Measurements from ENCODE around the gene EPHX1. TPM values are rescaled to one million over a fixed set of nuclear protein-coding genes. Genes with fewer than 3 reads are reported as not detected.

The EPHX1 gene
- total and polyA plus RNA-seq, 2 of the 8 experiments (the other 6 are each of a cell fraction or from before 2014, with no cell fraction given): 45.3 to 79.1 TPM

- H3K79me2 ChIP-seq (ENCODE audit: control insufficient read depth in 1 of 2, insufficient read depth in 2 of 2, low read length in 2 of 2): peaks cover 30 to 68% of the 10 kb centered on the region in 2 experiments
- H3K9ac ChIP-seq (replicated peaks in 1 of 4; ENCODE audit: extremely low read depth in 1 of 4, low read depth in 3 of 4, low read length in 3 of 4): no peak overlapping the region
- peaks cover 0 to 5% (median 3%) of the 10 kb centered on the region in 4 experiments; a peak in 5 of 7 replicates for H3K4me1 ChIP-seq (replicated peaks in 1 of 4; ENCODE audit: control insufficient read depth in 3 of 4, insufficient read depth in 4 of 4, low read length in 3 of 4)
- ChIA-PET CTCF (ENCODE audit: partially characterized antibody) (interaction anchor here (1.1 to 6.1 kb wide), 5 partner anchors 13 to 299 kb away, joined by 3 to 50 read pairs (median 17); partner anchors contain the start of gene EPHX1), POLR2A (ENCODE audit: partially characterized antibody) (interaction anchor here (0.7 to 10.3 kb wide), 14 partner anchors 10 to 300 kb away, joined by 3 to 166 read pairs (median 5); partner anchors contain the start of genes EPHX1 and SDE2)
- peaks cover 2 to 29% (median 9%) of the 10 kb centered on the region in 4 experiments for H3K36me3 ChIP-seq (ENCODE audit: control insufficient read depth in 2 of 4, insufficient read depth in 4 of 4, low read length in 3 of 4)
- H3K4me3 ChIP-seq (ENCODE audit: extremely low read depth in 1 of 4, insufficient read depth in 2 of 4, low read depth in 3 of 4, low read length in 4 of 4): peak overlapping the region in 1 of 4 experiments; percentile 93; a peak in 2 of 8 replicates
- WGBS, 2 experiments (ENCODE audit: extremely low coverage in 1 of 2, insufficient coverage in 1 of 2, insufficient read length in 1 of 2, insufficient replicate concordance in 2 of 2, low coverage in 1 of 2, low lambda C conversion rate in 2 of 2, missing lambda C conversion rate in 1 of 2): 87% methylated on average over 5 of the region's 5 CpGs; no CpG with 5 or more reads in 1 of the 2 experiments
- H3K79me1 ChIP-seq (ENCODE audit: low read depth, low read length): no peaks in the 10 kb centered on the region
- no peak overlapping the region for H4K8ac ChIP-seq (ENCODE audit: extremely low read depth, insufficient read depth, low read length)
- no peaks in the 10 kb centered on the region for H3K27me3 ChIP-seq (replicated peaks in 1 of 4; ENCODE audit: control insufficient read depth in 3 of 4, extremely low read depth in 1 of 4, insufficient read depth in 3 of 4, low read length in 3 of 4)
- H2BK5ac ChIP-seq (ENCODE audit: low read depth, low read length): no peak overlapping the region
- no peak overlapping the region for H2BK12ac ChIP-seq (ENCODE audit: low read depth, low read length)
- H3K27ac ChIP-seq (ENCODE audit: low read depth, low read length): no peak overlapping the region
- H3K4me2 ChIP-seq (ENCODE audit: insufficient read depth in 1 of 2, low read depth in 2 of 2, low read length in 2 of 2): peak overlapping the region; percentile 78 to 79; a peak in 3 of 4 replicates
- H3K56ac ChIP-seq (replicated peaks; ENCODE audit: insufficient read length, low read depth, low read length): no peak overlapping the region
- H4K91ac ChIP-seq (replicated peaks; ENCODE audit: insufficient read length, low read length): no peak overlapping the region
- H4K20me1 ChIP-seq (replicated peaks in 1 of 2; ENCODE audit: control insufficient read depth in 1 of 2, insufficient read depth in 2 of 2, low read length in 2 of 2): peaks cover 3 to 10% of the 10 kb centered on the region in 2 experiments
- no peak overlapping the region for H2BK20ac ChIP-seq (ENCODE audit: low read length)
- H2BK15ac ChIP-seq (ENCODE audit: low read length): no peak overlapping the region
- no peak overlapping the region for H3K18ac ChIP-seq (ENCODE audit: extremely low read depth, low read length)
- peaks cover 4% of the 10 kb centered on the region for H3K23me2 ChIP-seq (ENCODE audit: low read depth, low read length)
- no peak overlapping the region for H3K14ac ChIP-seq (ENCODE audit: insufficient read length)
- H4K5ac ChIP-seq (ENCODE audit: insufficient read length, low read depth, low read length): peak overlapping the region; percentile 46
- FAIRE-seq (no peak), DNase-seq (ENCODE audit: low read depth in 1 of 2, low spot score in 2 of 2) (no peak)
- H2AK5ac ChIP-seq (ENCODE audit: low read depth, low read length): no peak overlapping the region
- no peaks in the 10 kb centered on the region for H3K9me3 ChIP-seq (ENCODE audit: insufficient read depth in 2 of 2, low read depth in 1 of 2, low read length in 1 of 2)
- H3K23ac ChIP-seq (ENCODE audit: insufficient read length): no peak overlapping the region
- no peak overlapping the region for H2AFZ ChIP-seq (ENCODE audit: low read length)
- no peak overlapping the region for H3K4ac ChIP-seq (replicated peaks; ENCODE audit: insufficient read length, low read depth, low read length)
- H2BK120ac ChIP-seq (replicated peaks; ENCODE audit: low read depth, low read length): no peak overlapping the region
- TF ChIP-seq SP1 (IDR thresholded peaks at IDR 0.05; ENCODE audit: low read depth, low read length): no peak
- no peak for TF ChIP-seq SIRT6 (IDR thresholded peaks at IDR 0.05; ENCODE audit: low read length)
- TF ChIP-seq SAP30 (IDR thresholded peaks at IDR 0.05; ENCODE audit: insufficient read depth, insufficient replicate concordance, low read length): no peak
- no peak for TF ChIP-seq RNF2 (IDR thresholded peaks at IDR 0.05; ENCODE audit: borderline replicate concordance, low read depth, low read length, missing control alignments, poor library complexity, severe bottlenecking)
- TF ChIP-seq BCL11A (IDR thresholded peaks at IDR 0.05; ENCODE audit: low read depth in 2 of 2, low read length in 2 of 2): no peak
- TF ChIP-seq FOSL1 (IDR thresholded peaks at IDR 0.05; ENCODE audit: insufficient read depth, low read depth, low read length): no peak
- no peak for TF ChIP-seq SIN3A (conservative IDR thresholded peaks at IDR 0.05 in 1 of 2, IDR thresholded peaks at IDR 0.05 in 1 of 2; ENCODE audit: low read depth in 1 of 2, low read length in 2 of 2)
- TF ChIP-seq YY1 (IDR thresholded peaks at IDR 0.05; ENCODE audit: low read depth, low read length): peak; percentile 81
- no peak for TF ChIP-seq USF2 (IDR thresholded peaks at IDR 0.05; ENCODE audit: low read length)
- TF ChIP-seq SP4 (IDR thresholded peaks at IDR 0.05; ENCODE audit: low read length): no peak
- 0 out of 2 replicates have a peak, but pooled peaks have one; percentile 20 for TF ChIP-seq POLR2AphosphoS5 (IDR thresholded peaks at IDR 0.05; ENCODE audit: low read depth, low read length)
Observed at GRCh38 chr1:225780134-225780533, 29.8 kb upstream of the EPHX1 start.
